CD4-positive, alpha-beta T cell treated with Interleukin-15 for 1 hour (primary cell): ENCODE measurements around the gene ZNF385C.
"Not testable (repeated sequence)": the region's sequence is repeated elsewhere in the genome, so short reads cannot be mapped to it uniquely, and the experiment has no call there.

Source experiments
- DNase-seq: peaks from one replicate; pipeline ENCODE4 v3.0.0-alpha.2; 2020

ZNF385C gene

GRCh38 chr17:42016941-42017865 lies 81.1 kb downstream of the ZNF385C start, which contains the start of gene DNAJC7:
Gene DNAJC7, minus strand, starts transcription at chr17:42017439. Its CDS starts 23 bp downstream, at chr17:42017416.
- DNase-seq, result peak; percentile 93

GRCh38 chr17:42016411-42016831 lies 81.9 kb downstream of the ZNF385C start:
- no peak for DNase-seq

- not testable (repeated sequence) for DNase-seq
Measured at GRCh38 chr17:42013740-42014139, 84.5 kb downstream of the ZNF385C start.

GRCh38 chr17:42012363-42012762 lies 85.9 kb downstream of the ZNF385C start:
- not testable (repeated sequence) for DNase-seq

- DNase-seq, result no peak
Measured at GRCh38 chr17:42010898-42011516, 87.3 kb downstream of the ZNF385C start.

- DNase-seq, result peak; percentile 48
Measured at GRCh38 chr17:42010266-42010680, 88.0 kb downstream of the ZNF385C start.

GRCh38 chr17:42009170-42009569 lies 89.1 kb downstream of the ZNF385C start:
- DNase-seq, result no peak

GRCh38 chr17:42005166-42005565 lies 93.1 kb downstream of the ZNF385C start:
- no peak for DNase-seq

- no peak for DNase-seq
Measured at GRCh38 chr17:42002792-42003301, 95.4 kb downstream of the ZNF385C start.

- DNase-seq, result no peak
Measured at GRCh38 chr17:42002175-42002791, 96.0 kb downstream of the ZNF385C start.

GRCh38 chr17:42001729-42002128 lies 96.5 kb downstream of the ZNF385C start:
- no peak for DNase-seq

GRCh38 chr17:42000413-42001133 lies 97.7 kb downstream of the ZNF385C start:
- DNase-seq, result no peak

GRCh38 chr17:41998497-41998896 lies 99.8 kb downstream of the ZNF385C start:
- DNase-seq, result no peak

- no peak for DNase-seq
Measured at GRCh38 chr17:41996855-41997164, 101.5 kb downstream of the ZNF385C start.

GRCh38 chr17:41992576-41992975 lies 105.7 kb downstream of the ZNF385C start:
- DNase-seq, result no peak

- no peak for DNase-seq
Measured at GRCh38 chr17:41989702-41990419, 108.4 kb downstream of the ZNF385C start.

- DNase-seq, result no peak
Measured at GRCh38 chr17:41988418-41988817, 109.9 kb downstream of the ZNF385C start.

GRCh38 chr17:41987642-41988041 lies 110.6 kb downstream of the ZNF385C start:
- no peak for DNase-seq

- DNase-seq, result no peak
Measured at GRCh38 chr17:41986634-41987033, 111.6 kb downstream of the ZNF385C start.

GRCh38 chr17:41985919-41986318 lies 112.4 kb downstream of the ZNF385C start:
- DNase-seq, result no peak

GRCh38 chr17:41984454-41984853 lies 113.8 kb downstream of the ZNF385C start:
- no peak for DNase-seq
